HG03064 (cell line): ENCODE results near the gene ARHGEF16.

Experiments
- ATAC-seq: cut with Tn5 transposase; IDR thresholded peaks from one replicate; pipeline ENCODE4 v1.9.1; 2021; ENCODE audit warnings: low read depth; ENCODE audit not compliant: unreplicated experiment

The ARHGEF16 gene

DNA sequence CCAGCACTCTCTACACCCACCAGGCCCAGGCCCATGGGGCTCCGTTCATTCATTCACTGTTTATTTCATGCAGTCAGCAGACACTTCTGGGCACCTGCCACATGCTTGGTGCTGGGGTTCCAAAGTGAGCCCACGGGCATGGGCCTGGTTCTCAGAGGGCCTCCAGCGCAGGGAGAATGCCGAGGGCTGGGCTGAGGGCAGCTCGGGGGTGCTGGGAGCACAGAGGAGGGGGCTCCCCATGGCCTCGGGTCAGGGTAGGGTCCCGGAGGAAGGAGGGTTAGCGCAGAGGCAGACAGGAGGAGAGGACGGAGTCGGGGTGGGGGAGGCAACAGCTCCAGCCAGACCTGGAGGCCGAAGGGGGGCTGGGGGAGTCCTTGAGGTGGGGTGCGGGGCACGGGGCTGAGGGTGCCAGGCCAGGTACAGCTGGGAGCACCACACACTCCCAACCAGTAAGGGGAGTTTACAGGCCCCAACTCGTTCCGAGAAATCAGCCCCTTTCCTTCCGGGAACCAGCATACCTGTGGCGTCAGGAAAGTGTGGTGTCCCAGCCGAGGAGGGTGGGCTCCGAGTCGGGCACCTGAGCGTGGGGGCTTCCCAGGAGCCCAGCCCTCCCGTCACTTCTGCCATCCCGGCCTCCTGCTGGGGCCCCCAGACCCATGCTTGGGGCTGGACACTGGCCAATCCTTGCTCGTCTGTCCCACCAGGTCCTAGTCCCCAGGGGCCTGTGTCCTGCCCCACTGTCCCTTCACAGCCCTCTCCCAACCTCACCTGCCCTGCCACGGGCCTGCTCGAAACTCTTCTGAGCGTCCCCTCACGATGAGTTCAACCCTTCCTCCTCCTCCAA lies 10.8 kb downstream of the ARHGEF16 start:
- ATAC-seq = no peak

DNA sequence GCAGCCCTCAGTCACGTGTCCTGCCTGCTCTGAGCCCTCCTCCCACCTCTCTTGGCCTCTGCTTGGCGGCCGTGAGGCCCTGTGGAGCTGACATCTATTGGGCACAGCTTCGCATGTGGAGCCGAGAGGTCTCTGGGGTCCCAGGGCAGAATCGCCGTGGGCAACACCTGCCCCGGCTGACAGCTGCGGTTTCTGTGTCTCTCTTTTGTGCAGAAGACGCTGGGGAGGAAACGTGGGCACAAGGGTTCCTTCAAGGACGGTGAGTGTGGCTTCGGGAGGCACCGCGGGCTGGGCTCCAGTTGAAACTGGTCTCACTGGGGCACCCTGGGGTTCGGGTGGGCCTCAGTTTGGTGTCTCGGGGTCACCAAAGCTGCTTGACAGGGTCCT lies 11.5 kb downstream of the ARHGEF16 start:
- ATAC-seq = no peak

DNA sequence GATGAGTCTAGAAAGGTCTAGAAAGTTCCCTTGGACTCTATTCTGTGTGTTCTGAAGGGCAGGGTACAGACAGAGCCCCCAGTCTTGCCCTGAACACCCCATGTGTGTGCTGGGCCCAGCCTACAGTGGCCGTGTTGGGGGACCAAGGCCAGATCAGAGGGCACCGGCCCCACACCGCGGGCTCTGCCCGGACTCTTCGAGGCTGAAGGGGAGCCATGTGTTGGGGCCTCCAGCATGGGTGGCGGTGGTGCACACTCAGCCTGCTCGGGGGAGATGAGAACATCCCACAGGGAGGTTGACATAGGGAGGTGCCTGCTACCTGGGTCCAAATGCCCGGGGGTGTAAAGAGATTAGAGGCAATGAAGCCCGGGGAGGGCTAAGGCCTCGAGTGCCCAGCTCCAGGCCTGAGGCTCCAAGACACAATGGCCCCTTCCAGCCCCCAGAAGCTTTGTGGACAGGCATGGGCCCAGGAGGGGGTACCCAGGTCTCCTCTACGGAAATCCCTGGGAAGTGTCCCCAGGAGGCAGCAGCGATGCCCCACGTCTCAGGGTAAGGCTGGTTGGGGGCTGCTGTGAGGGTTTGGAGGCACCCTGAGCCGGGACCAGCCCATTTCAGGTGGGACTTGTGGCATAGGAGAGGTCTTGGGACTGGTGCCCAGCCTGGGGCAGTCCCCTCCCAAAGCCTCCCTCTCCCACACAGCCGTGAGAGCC lies 12.1 kb downstream of the ARHGEF16 start:
- ATAC-seq = no peak

DNA sequence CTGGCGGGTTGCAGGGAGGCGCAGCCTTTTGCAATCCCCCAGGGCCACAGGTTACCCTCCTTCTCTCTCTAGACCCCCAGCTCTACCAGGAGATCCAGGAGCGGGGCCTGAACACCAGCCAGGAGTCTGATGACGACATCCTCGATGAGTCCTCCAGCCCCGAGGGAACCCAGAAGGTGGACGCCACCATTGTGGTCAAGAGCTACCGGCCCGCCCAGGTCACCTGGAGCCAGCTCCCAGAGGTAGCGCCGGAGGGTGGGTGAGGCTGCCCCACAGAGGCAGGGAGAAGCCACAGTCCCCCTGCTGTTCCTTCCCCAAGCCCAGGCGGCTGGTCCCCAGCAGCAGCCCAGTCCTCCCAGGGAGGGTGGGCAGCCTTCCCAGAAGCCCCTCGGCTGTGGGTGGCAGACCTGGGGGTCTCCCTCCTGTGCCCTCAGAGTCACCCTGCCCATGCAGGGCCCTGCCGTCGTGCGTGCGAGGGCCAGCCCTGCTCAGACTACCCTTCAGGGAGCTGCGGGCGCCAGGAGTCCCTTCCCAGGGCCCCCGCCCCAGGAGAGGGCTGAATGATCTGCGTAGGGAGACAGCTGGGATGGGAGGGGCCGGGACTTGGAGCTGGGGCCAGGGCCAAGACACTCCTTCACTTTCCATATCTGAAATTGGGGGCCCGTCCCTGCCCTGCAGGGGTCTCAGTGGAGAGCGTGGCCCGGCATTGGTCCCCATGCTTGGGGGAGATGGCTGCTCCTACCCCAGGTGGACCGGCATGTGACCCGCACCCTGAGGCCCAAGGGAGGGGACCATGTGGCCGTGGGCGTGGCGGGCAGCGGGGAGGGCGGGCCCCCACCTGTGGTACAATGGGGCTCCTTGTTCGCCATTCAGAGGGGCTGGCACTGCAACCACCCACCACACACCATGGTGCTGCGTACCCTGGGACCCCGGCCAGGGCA lies 12.9 kb downstream of the ARHGEF16 start:
- ATAC-seq = no peak

DNA sequence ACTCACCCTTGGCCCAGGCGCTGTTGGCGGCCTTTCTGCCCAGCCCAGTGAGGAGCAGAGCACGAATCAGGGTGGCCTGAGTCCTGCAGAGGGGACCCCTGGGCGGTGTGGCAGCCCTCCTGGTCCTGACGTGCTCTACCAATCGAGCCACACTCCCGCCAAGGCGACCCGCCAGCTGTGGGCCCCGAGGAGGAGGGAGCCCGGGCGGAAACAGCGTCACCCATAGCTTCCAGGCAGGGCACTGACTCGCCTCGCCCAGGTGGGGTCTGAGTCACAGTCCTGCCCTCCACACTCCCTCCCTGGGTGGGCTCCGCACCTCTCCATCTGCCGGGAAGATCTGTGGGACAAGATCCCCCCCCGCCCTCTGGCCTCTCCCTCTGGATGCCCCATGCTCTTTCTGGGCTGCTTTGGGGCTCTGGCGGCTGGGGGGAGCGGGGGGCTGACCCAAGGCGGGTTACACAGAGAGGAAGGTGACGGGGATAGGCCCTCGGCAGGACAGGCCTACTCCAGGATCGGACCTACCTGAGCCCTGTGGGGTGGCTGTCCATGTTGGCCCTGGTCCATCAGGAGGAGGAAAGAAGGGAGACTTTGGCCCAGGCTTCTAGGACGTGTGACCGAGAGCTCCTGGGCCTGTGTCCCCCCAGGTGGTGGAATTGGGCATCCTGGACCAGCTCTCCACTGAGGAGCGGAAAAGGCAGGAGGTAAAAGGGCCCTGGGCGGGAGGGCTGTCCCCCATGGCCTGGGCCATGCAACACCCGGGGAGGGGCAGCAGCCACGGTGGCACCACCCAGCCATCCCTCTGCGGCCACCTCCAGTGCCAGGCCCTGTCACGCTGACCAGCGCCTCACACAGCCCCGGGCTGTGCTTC lies 14.0 kb downstream of the ARHGEF16 start:
- ATAC-seq = no peak

DNA sequence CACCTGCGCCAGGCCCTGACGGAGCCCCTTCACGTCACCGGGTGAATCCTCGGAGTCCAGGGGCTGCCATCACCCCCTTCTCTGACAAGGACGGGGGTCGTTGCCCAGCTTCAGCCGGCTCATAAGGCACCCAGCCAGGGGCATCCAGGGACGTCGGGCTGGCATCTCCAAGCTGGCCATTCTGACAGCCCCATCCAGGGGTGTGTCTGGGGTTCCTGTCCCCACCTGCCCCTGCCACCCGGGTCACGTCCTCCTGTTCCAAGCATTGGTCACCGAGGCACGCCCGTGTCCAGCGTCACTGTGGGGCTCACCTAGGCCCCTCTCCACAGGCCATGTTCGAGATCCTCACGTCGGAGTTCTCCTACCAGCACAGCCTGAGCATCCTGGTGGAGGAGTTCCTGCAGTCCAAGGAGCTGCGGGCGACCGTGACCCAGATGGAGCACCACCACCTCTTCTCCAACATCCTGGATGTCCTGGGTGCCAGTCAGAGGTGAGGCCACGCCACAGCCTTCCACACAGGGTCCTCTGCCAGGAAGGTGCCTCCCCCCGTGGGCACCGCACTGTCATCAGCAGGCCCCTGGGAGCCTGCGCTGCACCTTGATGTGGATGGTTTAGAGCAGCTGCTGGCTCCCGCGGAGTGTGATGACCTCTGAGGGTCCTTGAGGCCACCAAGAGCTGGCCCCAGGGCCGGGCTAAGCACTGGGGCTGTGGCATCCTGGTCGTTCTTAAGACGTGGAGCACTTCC lies 14.8 kb downstream of the ARHGEF16 start:
- no peak for ATAC-seq

DNA sequence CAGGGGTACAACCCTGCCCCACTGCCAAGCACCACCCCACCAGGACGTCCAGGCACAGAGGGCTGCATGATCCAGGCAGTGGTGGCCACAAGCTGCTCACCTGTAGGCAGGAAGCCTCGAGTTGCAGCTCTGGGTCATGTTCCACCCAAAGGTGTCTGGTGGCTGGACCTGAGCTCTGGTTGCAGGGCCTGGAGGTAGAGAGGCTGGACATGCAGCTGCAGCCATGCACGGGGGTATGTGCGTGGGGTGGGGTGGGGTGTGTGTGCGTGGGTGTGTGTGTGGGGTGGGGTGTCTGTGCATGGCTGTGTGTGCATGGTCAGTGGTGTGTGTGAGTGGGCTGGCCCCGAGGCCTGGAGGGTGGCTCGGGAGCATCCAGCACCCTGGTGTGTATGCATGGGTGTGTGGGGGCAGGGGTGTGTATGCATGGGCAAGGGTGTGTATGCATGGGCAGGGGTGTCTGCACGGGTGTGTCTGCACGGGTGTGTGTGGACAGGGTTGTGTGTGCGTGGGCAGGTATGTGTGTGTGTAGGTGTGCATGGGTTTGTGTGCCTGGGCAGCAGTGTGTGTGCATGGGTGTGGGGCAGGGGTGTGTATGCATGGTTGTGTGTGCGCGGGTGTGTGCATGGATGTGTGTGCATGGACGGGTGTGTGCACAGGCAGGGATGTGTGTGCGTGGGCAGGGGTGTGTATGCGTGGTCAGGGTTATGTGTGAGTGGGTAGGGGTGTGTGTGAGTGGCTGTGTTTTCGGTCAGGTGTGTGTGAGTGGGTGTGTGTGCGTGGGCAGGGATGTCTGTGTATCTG lies 15.6 kb downstream of the ARHGEF16 start:
- ATAC-seq = no peak

DNA sequence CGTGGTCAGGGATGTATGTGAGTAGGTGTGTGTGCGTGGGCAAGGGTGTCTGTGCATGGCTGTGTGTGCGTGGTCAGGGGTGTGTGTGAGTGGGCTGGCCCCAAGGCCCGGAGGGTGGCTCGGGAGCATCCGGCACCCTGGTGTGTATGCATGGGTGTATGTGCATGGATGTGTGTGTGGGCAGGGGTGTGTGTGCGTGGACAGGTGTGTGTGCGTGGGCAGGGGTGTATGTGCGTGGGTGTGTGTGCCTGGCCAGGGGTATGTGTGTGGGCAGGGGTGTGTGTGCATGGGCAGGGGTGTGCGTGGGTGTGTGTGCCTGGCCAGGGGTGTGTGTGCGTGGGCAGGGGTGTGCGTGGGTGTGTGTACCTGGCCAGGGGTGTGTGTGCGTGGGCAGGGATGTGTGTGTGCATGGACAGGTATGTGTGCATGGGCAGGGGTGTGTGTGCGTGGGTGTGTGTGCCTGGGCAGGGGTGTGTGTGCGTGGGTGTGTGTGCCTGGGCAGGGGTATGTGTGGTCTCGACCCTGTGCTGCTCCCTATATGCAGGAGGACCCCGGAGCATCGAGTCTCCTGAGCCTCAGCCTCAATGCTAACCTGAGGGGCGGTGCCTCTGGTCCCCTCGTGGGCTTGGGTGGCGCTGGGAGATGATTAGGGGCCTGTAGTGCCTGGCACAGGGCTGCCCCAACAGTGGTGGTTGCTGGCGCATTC lies 16.3 kb downstream of the ARHGEF16 start:
- ATAC-seq = no peak

DNA sequence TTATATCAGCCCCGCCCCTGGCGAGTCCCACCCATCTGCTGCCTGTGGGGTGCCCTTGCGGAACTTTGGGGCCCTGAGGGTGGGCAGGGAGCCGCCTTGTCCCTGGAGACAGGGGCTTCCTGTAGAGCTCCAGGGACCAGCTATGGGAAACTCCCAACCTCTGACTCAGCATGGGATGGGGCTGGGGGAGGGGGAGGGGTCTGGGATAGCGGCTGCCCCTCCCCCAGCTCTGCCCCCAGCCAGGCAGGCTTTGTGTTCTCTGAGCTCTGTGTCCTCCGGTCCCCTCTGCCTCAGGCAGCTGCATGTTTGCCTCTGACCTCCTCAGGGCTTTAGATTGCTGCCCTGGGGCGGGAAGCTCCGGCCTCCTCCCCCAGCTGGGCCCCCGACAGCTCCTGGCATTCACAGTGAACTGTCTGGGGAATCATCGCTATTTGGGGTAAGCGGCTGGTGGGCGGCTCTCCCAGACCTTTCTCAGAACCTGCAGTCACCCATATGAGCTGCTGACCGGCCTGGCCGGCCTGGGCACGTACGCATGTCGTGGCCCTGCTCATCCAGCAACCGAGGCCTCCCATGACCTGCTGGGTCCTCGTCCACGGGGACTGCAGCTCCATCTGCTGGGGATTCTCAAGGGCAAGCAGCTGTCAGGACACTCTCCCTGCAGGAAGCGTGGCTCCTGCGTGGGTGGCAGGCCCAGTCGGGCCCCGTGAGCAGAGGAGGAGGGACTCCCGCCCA lies 17.1 kb downstream of the ARHGEF16 start:
- ATAC-seq = no peak

DNA sequence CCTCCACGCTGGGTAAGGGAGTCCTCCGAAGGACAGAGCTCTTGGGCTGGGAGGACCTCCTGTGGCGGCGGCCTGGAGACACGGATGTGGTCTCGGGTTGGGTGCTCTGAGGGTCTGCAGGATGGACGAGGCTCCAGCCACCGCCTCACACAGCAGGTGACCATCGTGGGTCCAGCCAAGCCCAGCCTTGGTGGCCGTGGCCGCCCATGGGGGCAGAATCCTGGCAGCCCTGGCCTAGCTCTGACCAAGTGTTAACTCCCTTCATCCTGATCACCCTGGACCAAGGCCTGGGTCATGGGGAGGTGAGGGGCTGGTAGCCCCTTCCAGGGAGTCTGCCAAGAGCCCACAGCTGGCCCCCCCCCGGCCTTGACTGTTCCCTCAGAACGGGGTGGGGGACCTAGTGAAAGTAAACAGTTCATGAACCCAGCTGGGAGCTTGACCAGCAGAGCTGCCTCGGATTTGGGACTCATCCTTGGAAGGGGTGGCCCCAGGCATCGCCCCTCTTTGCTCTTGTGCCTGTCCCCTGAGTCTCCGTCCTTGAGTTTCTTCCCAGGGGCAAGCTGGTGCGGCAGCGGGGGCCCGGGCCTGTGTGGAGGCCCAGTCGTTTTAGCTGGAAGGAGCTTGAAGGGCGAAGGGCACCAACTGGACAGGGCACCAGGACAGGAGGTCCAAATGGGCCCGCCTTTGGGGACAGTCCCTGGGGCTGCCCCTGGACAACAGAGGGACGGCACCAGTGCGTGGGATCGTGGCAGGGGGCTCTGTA lies 17.8 kb downstream of the ARHGEF16 start:
- no peak for ATAC-seq

DNA sequence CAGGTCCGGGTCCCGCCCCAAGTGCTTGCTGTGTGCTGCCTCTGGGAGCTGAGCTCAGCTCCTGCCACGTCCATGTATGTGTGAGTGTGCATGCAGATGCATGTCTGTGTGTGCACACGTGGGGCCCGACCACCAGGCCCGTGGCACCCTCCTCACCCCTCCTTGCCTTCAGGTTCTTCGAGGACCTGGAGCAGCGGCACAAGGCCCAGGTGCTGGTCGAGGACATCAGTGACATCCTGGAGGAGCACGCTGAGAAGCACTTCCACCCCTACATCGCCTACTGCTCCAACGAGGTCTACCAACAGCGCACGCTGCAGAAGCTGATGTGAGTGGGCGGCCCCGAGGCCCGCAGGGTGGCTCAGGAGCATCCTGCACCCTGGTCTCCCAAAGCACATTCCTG lies 18.4 kb downstream of the ARHGEF16 start:
- no peak for ATAC-seq

DNA sequence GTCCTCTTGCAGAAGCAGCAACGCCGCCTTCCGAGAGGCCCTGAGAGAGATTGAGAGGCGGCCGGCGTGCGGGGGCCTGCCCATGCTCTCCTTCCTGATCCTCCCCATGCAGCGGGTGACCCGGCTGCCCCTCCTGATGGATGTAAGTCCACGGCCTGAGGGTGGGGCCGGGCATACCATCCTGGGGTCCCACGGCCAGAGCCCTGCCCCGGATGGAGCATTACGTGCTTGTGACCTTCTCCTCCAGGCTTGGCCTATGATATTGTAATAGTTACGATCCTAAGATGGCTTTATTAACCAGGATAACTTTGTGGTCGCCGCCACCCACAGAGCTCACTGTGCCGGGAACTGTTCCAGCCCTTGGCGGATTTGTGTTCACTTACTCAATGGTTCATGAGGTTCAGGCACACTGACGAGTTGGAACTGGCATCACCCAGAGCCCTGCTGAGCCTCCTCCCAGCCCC lies 18.9 kb downstream of the ARHGEF16 start:
- no peak for ATAC-seq

DNA sequence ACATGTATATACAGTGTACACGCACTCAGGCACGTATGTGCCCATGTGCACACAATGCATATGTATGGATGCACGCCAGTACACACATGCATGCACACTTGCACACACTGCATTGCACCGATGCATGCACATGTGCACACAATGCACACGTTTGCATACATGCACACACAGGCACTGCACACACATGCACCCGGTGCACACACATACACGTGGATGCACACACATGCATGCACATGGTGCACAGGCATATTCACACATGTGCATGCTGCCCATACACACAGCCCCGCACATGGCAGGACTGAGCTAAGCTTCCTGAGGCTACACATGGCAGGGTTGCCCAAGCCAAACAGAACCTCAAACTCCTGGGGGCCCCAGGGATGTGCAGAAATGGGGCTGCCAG lies 19.6 kb downstream of the ARHGEF16 start:
- ATAC-seq = no peak

DNA sequence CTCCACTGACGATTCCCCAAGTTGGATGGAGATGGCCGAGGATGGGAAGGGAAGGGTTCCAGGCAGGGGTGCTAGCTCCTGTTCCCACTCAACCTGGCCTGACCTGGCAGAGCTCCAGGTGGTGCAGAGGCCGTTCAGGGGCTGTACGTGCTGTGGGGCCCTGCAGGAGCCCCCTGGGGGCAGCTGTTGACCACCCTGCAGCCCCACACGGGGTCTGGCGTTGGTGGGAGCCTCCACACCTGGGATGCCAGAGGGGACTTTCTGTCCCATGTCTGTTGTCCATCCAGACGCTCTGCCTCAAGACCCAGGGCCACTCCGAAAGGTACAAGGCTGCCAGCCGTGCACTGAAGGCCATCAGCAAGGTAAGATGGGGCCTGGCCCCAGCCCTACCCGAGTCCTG lies 20.0 kb downstream of the ARHGEF16 start:
- no peak for ATAC-seq

DNA sequence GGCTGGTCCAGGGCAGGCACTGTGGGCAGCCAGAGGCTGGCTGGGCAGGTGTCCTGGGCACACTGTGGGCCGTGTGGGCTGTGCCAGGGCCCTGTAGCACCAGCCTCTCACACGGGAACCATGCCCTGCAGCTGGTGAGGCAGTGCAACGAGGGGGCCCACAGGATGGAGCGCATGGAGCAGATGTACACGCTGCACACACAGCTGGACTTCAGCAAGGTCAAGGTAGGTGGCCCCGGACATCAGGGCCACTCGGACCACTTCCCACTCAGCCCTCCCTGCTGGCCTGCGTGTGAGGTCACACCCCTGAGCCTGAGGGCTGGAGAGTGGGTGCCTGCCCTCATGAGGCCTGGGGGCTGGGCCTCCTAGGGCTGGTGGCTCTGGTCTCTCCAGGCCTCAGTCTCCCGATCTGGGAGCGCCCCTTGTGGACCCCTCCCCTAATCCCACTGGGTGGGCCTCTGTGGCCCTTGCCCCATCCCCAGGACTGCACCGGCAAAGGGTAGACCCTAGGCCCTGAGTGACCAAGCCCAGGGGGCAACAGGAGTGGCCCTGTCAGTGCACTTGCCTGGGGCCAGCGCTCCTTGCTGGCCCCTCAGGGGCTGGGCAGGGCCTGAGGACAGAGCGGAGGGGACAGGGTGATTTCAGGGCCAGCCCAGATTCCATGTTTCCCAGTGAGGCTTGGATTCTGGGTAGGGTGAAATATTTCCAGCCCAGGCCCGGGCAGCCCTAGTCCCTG lies 21.5 kb downstream of the ARHGEF16 start:
- no peak for ATAC-seq

DNA sequence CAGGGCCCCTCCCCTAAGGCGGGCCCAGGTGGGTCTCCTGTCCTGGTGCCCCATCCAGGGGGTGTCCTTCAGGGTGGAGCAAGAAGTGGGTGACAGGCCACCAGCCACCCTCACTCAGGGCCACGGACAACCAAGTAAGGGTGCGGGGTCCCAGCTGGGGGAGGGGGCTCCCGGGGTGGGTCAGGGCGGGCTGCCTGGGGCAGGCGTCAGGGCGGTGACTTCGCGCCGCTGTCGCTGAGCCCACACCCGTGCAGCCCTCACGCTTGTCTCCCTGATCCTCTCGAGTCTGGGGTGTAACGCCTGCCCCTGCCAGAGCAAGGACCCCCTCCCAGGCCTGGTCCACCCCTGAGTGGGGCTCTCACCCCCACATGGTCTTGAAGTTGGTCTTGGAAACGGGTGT lies 22.2 kb downstream of the ARHGEF16 start:
- ATAC-seq = no peak
